Stimulated activated CD4-positive, alpha-beta T cell treated with anti-CD3 and anti-CD28 coated beads, Interleukin-1b, Interleukin-23, amount 100 ng/mL, for 4 hours (primary cell): ENCODE data around the gene C3orf80.
"Not testable (repeated sequence)": the region's sequence is repeated elsewhere in the genome, so short reads cannot be mapped to it uniquely, and the experiment has no call there.

Experiments
- DNase-seq, 2 donors: peaks; one replicate each; pipeline ENCODE4 v3.0.0-alpha.2; 2020; ENCODE audit warnings: low read depth in 2 of 2

C3orf80 gene

GRCh38 chr3:160213191-160213590 lies 12.0 kb upstream of the C3orf80 start:
- no peak for DNase-seq

- no peak for DNase-seq
Observed at GRCh38 chr3:160217675-160218074, 7.5 kb upstream of the C3orf80 start.

- DNase-seq, result no peak
Observed at GRCh38 chr3:160218136-160218535, 7.1 kb upstream of the C3orf80 start.

GRCh38 chr3:160220038-160220437 lies 5.2 kb upstream of the C3orf80 start:
- DNase-seq, result no peak

- DNase-seq, result no peak
Observed at GRCh38 chr3:160221019-160221418, 4.2 kb upstream of the C3orf80 start.

GRCh38 chr3:160224256-160224655 lies 966 bp upstream of the C3orf80 start:
- DNase-seq, result no peak

- no peak for DNase-seq
Observed at GRCh38 chr3:160224811-160225175, 429 bp upstream of the C3orf80 start.

GRCh38 chr3:160226026-160226907 lies 1.0 kb downstream of the C3orf80 start:
- no peak for DNase-seq

- no peak for DNase-seq
Observed at GRCh38 chr3:160227419-160227818, 2.2 kb downstream of the C3orf80 start.

- DNase-seq, result no peak
Observed at GRCh38 chr3:160232014-160232413, 6.8 kb downstream of the C3orf80 start.

GRCh38 chr3:160240719-160241118 lies 15.5 kb downstream of the C3orf80 start:
- not testable (repeated sequence) for DNase-seq

- no peak for DNase-seq
Observed at GRCh38 chr3:160245261-160245800, 20.1 kb downstream of the C3orf80 start.

- DNase-seq, result no peak
Observed at GRCh38 chr3:160247766-160248165, 22.5 kb downstream of the C3orf80 start.

GRCh38 chr3:160253298-160253697 lies 28.1 kb downstream of the C3orf80 start:
- DNase-seq, result no peak

GRCh38 chr3:160257606-160258005 lies 32.4 kb downstream of the C3orf80 start:
- DNase-seq, result no peak

GRCh38 chr3:160259589-160259988 lies 34.4 kb downstream of the C3orf80 start:
- no peak for DNase-seq

- no peak for DNase-seq
Observed at GRCh38 chr3:160260587-160261270, 35.5 kb downstream of the C3orf80 start.

GRCh38 chr3:160265088-160265487 lies 39.9 kb downstream of the C3orf80 start:
- DNase-seq, result no peak
